CD4-positive, alpha-beta memory T cell (primary cell): ENCODE results near the gene FRMD4A. TPM values are rescaled to one million over a fixed set of nuclear protein-coding genes. Genes with fewer than 3 reads are reported as not detected.
"Not testable (repeated sequence)": the region's sequence is repeated elsewhere in the genome, so short reads cannot be mapped to it uniquely, and the experiment has no call there.

Experiments used
- CTCF ChIA-PET: fragments of 350-600 bp; sonication (Branson Sonifier 250); formaldehyde crosslinking; loops from one replicate; lab custom pipeline; 2021; ENCODE audit warnings: inconsistent platforms; ENCODE audit not compliant: partially characterized antibody; lab: Charles Lee
- POLR2A ChIA-PET: fragments of 350-600 bp; sonication (Branson Sonifier 250); formaldehyde crosslinking; loops from one replicate; lab custom pipeline; 2021; ENCODE audit not compliant: partially characterized antibody; lab: Charles Lee
- DNase-seq, 5 donors: peaks; one replicate each; pipeline versions ENCODE4 v3.0.0 to v3.0.0-alpha.2; 2020 to 2022; ENCODE audit warnings: mixed read lengths in 1 of 5
- H3K27ac ChIP-seq: one replicate; pipeline ENCODE4 v1.7.0; 2013; ENCODE audit warnings: low read depth, low read length
- H3K27me3 ChIP-seq: 2 replicates; pipeline ENCODE4 v1.7.0; 2013; ENCODE audit warnings: mild to moderate bottlenecking, low read length, moderate library complexity; ENCODE audit not compliant: insufficient read depth
- H3K36me3 ChIP-seq: 2 replicates; pipeline ENCODE4 v1.7.0; 2013; ENCODE audit warnings: mild to moderate bottlenecking, low read length, moderate library complexity; ENCODE audit not compliant: insufficient read depth
- H3K4me1 ChIP-seq: 2 replicates; pipeline ENCODE4 v1.7.0; 2013; ENCODE audit warnings: mild to moderate bottlenecking, low read length, moderate library complexity; ENCODE audit not compliant: insufficient read depth
- H3K4me3 ChIP-seq, 2 donors: one replicate each; pipeline ENCODE4 v1.7.0; 2013; ENCODE audit warnings: low read length in 2 of 2, mild to moderate bottlenecking in 1 of 2
- H3K9me3 ChIP-seq, 2 donors: one replicate each; pipeline ENCODE4 v1.7.0; 2013; ENCODE audit warnings: low read length in 2 of 2, control low read depth in 1 of 2; ENCODE audit not compliant: control insufficient read depth in 1 of 2
- H3K27ac Mint-ChIP-seq, 7 donors: one replicate each; pipeline ENCODE4 v1.8.0; 2020 to 2021; ENCODE audit warnings: mixed read lengths in 7 of 7, mild to moderate bottlenecking in 6 of 7, inconsistent platforms in 3 of 7, moderate library complexity in 3 of 7
- H3K27me3 Mint-ChIP-seq, 2 donors: one replicate each; pipeline ENCODE4 v1.8.0; 2020 to 2021; ENCODE audit warnings: mixed read lengths in 2 of 2
- H3K36me3 Mint-ChIP-seq, 2 donors: one replicate each; pipeline ENCODE4 v1.8.0; 2020 to 2021; ENCODE audit warnings: mixed read lengths in 2 of 2, inconsistent platforms in 1 of 2, mild to moderate bottlenecking in 1 of 2
- H3K4me1 Mint-ChIP-seq, 4 donors: one replicate each; pipeline ENCODE4 v1.8.0; 2020 to 2021; ENCODE audit warnings: mixed read lengths in 4 of 4, mild to moderate bottlenecking in 1 of 4
- H3K4me3 Mint-ChIP-seq, 8 donors: one replicate each; pipeline ENCODE4 v1.8.0; 2020 to 2021; ENCODE audit warnings: mixed read lengths in 8 of 8, mild to moderate bottlenecking in 7 of 8, moderate library complexity in 6 of 8, inconsistent platforms in 3 of 8
- H3K9me3 Mint-ChIP-seq, 8 donors: one replicate each; pipeline ENCODE4 v1.8.0; 2020 to 2021; ENCODE audit warnings: mixed read lengths in 8 of 8, mild to moderate bottlenecking in 5 of 8, inconsistent platforms in 3 of 8, moderate library complexity in 1 of 8
- intact Hi-C: fragments of 100-400 bp; cut with micrococcal nuclease; formaldehyde crosslinking; loops from one replicate; pipeline ENCODE4 v1.15.1; 2023
- polyA plus RNA-seq, 2 donors: library from polyadenylated mRNA; unstranded; fragments of 300-500 nt; fragmentation: Illumina TruSeq; gene quantifications; one replicate each; pipeline ENCODE4 v1.2.3, GENCODE V29; 2021
- total RNA-seq, 2 experiments: library from RNA; stranded (reverse); gene quantifications; one replicate each; pipeline ENCODE4 v1.2.3, GENCODE V29; 2021

The FRMD4A gene
- total and polyA plus RNA-seq, 4 experiments from 2014 or later, result 0.89 to 2.4 (median 1.9) TPM; not detected in 1

DNA sequence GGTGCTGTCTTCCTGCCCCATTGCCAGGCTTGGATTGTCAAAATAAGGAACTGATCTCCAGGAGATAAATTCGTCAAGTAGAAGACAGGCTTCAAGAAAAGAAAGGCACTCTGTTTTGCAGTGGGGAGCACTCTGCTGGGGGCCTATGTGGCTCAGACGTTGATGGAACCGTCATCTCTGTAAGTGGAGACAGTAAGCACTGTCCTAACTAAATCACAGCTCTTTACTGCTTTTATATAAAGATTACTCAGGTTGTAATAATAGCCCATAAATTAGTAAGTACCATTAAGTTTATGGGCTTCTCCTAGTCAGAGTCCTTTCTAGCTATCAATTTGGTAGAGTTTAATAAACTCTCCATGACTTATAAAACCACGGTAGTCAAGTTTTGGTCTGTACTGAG is 249.9 kb downstream of the FRMD4A start:
- DNase-seq, result no peak
- Histone ChIP-seq H3K4me1 (no peaks in the 10 kb centered on the region), H3K36me3 (no peaks in the 10 kb centered on the region), H3K27ac (no peak overlapping the region), H3K9me3 (no peaks in the 10 kb centered on the region), H3K27me3 (no peaks in the 10 kb centered on the region), H3K4me3 (no peak overlapping the region)
- intact Hi-C loops, result no loop called here
- H3K27me3 Mint-ChIP-seq, result peaks cover 0 to 15% of the 10 kb centered on the region in 2 donors
- H3K4me3 Mint-ChIP-seq, result no peak overlapping the region
- peaks cover 0 to 20% (median 9%) of the 10 kb centered on the region in 8 donors for H3K9me3 Mint-ChIP-seq
- no peak overlapping the region for H3K27ac Mint-ChIP-seq
- no peaks in the 10 kb centered on the region for H3K4me1 Mint-ChIP-seq
- POLR2A ChIA-PET, result no interaction called here
- CTCF ChIA-PET, result interaction anchor here (0.7 to 1.9 kb wide), 2 partner anchors 11 to 292 kb away, joined by 3 to 8 read pairs; no protein-coding TSS in a partner anchor
- H3K36me3 Mint-ChIP-seq, result no peaks in the 10 kb centered on the region

DNA sequence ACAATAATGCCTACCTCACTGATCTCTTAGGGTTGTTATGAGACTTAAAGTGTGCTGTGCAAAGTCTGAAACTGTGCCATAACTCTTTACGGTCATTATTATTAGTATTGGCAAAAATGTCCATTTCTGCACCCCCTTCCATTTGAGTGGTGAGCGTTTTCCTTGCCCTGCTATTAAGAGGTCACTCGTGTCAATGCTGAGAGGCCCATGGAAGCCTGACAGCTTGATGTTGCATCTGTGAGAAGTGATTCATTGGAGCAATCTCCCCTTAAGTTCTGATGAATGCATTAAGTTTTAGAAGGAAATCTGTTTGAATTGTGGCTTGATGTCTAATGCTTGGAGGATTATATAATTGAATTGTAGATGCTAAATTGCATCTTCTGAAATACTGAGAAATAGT is 253.3 kb downstream of the FRMD4A start:
- Mint-ChIP-seq H3K27me3 (peaks cover 3 to 12% of the 10 kb centered on the region in 2 donors), H3K27ac (no peak overlapping the region), H3K36me3 (no peaks in the 10 kb centered on the region), H3K4me3 (no peak overlapping the region), H3K4me1 (no peaks in the 10 kb centered on the region), H3K9me3 (peaks cover 0 to 20% (median 10%) of the 10 kb centered on the region in 8 donors)
- Histone ChIP-seq H3K4me1 (no peaks in the 10 kb centered on the region), H3K36me3 (no peaks in the 10 kb centered on the region), H3K4me3 (no peak overlapping the region), H3K27ac (no peak overlapping the region), H3K27me3 (no peaks in the 10 kb centered on the region), H3K9me3 (no peaks in the 10 kb centered on the region)
- POLR2A ChIA-PET, result interaction anchor here (0.7 kb wide), 1 partner anchor 163 kb away, joined by 3 read pairs; no protein-coding TSS in a partner anchor
- intact Hi-C loops, result no loop called here
- no peak for DNase-seq
- CTCF ChIA-PET, result no interaction called here

DNA sequence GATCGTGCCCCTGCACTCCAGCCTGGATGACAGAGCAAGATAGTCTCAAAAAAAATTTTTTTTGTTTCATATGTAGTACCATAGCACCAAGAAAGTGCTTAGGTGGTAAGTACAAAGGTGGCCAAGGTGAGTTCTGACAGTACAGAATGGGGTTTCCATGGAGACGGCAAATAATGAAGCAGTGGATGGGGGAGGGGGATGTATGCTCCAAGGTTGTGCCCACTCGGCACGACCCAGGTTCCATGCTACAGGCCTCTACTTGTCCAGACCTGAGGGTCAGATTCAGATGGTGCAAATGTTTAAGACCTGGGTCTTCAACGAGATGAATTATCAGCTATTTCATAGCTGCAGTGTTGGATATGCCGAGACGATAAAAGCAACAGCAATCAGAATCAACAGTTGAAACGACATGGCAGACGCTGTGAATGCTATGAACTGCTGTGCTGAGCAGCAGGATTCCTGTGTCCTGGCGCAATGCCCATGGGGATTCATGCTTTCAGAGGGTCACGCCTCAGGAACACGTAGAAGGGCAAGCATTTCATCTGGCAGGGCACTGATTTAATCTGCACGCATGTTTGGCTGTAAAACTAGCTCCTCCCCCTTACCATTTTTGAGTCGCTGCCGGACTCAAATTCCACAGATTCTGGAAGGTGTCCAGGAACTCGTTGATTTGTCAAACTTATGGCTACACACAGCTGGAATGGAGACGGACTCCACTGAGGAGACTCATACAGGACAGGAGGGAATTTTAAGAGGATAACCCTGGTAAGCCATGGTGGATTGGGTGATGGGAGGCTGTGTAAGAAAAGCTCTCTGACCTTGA is 256.5 kb downstream of the FRMD4A start:
- no peak overlapping the region for H3K27ac ChIP-seq
- intact Hi-C loops, result no loop called here
- no peaks in the 10 kb centered on the region for H3K36me3 ChIP-seq
- ChIA-PET CTCF (no interaction called here), POLR2A (no interaction called here)
- H3K27me3 ChIP-seq, result no peaks in the 10 kb centered on the region
- H3K4me3 Mint-ChIP-seq, result no peak overlapping the region
- H3K4me1 ChIP-seq, result no peaks in the 10 kb centered on the region
- no peak overlapping the region for H3K27ac Mint-ChIP-seq
- no peak for DNase-seq
- H3K36me3 Mint-ChIP-seq, result no peaks in the 10 kb centered on the region
- H3K9me3 Mint-ChIP-seq, result peaks cover 0 to 16% (median 8%) of the 10 kb centered on the region in 8 donors
- H3K4me3 ChIP-seq, result no peak overlapping the region
- peaks cover 9 to 11% of the 10 kb centered on the region in 2 donors for H3K27me3 Mint-ChIP-seq
- H3K9me3 ChIP-seq, result no peaks in the 10 kb centered on the region
- H3K4me1 Mint-ChIP-seq, result no peaks in the 10 kb centered on the region

DNA sequence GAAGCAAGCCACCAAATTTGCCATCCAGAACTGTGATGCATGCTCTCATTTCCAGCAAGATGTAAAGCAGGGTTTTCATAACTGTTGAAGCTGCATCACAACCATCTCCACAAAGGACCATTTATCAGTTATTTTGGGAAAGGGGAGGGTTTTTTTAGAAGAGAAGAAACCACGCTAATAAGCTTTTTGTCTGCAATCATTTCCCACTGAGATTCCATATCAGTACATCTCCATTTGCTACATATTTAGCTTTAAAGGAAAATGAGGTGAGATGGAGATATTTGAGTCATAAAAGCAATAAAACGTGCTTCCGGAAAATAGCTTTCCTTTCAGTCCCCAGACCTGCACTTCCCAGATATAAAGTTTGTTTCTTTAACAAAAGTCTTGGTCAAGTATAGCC is 258.2 kb downstream of the FRMD4A start:
- Mint-ChIP-seq H3K4me1 (no peaks in the 10 kb centered on the region), H3K27me3 (peaks cover 9 to 13% of the 10 kb centered on the region in 2 donors), H3K4me3 (no peak overlapping the region), H3K27ac (no peak overlapping the region), H3K36me3 (no peaks in the 10 kb centered on the region), H3K9me3 (peaks cover 0 to 9% (median 4%) of the 10 kb centered on the region in 8 donors)
- H3K4me1 ChIP-seq, result no peaks in the 10 kb centered on the region
- no peak for DNase-seq
- CTCF ChIA-PET, result interaction anchor here (0.9 to 1.1 kb wide), 4 partner anchors 10 to 113 kb away, joined by 3 read pairs; no protein-coding TSS in a partner anchor
- H3K27me3 ChIP-seq, result no peaks in the 10 kb centered on the region
- intact Hi-C loops, result no loop called here
- POLR2A ChIA-PET, result no interaction called here
- no peaks in the 10 kb centered on the region for H3K9me3 ChIP-seq
- H3K4me3 ChIP-seq, result no peak overlapping the region
- no peaks in the 10 kb centered on the region for H3K36me3 ChIP-seq
- H3K27ac ChIP-seq, result no peak overlapping the region

DNA sequence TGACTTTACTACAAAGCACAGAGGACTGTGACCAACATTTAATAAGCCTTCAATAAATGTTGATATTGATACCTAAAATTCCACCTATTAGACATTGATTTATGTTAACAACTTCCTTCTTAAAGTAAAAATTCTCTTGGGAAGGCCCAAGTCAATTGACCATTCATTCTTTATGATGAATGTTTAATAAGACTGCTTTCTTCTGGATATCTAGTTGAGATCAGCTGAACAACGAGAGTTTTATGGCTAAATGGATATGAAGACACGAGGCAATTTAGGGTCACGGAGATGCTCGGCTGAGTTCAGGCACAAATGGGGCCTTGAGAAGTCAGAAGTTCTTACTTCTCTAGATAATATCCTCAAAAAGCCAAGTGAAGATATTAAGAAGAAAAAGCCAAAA is 258.8 kb downstream of the FRMD4A start:
- Histone ChIP-seq H3K4me1 (no peaks in the 10 kb centered on the region), H3K4me3 (no peak overlapping the region), H3K9me3 (no peaks in the 10 kb centered on the region), H3K27me3 (no peaks in the 10 kb centered on the region), H3K36me3 (no peaks in the 10 kb centered on the region), H3K27ac (no peak overlapping the region)
- intact Hi-C loops, result no loop called here
- Mint-ChIP-seq H3K27me3 (peaks cover 9 to 13% of the 10 kb centered on the region in 2 donors), H3K9me3 (peaks cover 0 to 14% (median 9%) of the 10 kb centered on the region in 8 donors), H3K27ac (no peak overlapping the region), H3K36me3 (no peaks in the 10 kb centered on the region), H3K4me1 (no peaks in the 10 kb centered on the region), H3K4me3 (no peak overlapping the region)
- ChIA-PET CTCF (interaction anchor here (0.9 to 1.1 kb wide), 2 partner anchors 10 to 38 kb away, joined by 3 read pairs; no protein-coding TSS in a partner anchor), POLR2A (no interaction called here)
- DNase-seq, result no peak

DNA sequence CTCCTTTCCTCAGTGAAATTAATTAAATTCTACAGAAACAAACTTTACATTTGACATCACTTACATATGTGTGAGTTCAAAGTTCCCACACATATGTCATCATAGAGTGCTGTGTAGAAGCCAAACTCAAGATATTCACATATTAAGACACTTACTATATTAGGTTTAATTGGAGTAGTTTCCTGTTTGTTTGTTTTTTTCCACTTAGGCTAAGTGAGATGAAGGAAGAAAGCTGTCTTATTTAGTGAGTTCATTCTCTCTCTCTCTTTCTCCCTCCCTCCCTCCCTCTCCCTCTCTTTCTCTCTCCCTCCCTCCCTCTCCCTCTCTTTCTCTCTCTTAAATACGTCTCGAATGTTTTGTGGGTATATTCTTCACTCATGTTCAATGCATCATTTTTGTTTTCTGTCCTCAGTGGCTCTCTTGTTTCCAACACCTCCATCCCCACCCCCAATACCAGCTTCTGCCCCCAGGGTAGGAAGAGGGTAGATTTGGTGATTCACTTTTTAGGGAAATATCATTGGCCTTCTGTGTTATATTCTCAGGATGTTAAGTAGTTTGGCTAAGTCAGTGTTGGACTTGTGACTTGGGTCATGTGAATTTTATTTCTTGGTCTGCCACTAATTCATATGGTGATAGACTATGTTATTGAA is 262.0 kb downstream of the FRMD4A start:
- H3K4me1 ChIP-seq, result no peaks in the 10 kb centered on the region
- no peak overlapping the region for H3K27ac ChIP-seq
- POLR2A ChIA-PET, result no interaction called here
- intact Hi-C loops, result no loop called here
- H3K27ac Mint-ChIP-seq, result no peak overlapping the region
- no peak overlapping the region for H3K4me3 Mint-ChIP-seq
- peaks cover 11 to 13% of the 10 kb centered on the region in 2 donors for H3K27me3 Mint-ChIP-seq
- no peaks in the 10 kb centered on the region for H3K4me1 Mint-ChIP-seq
- H3K27me3 ChIP-seq, result no peaks in the 10 kb centered on the region
- H3K4me3 ChIP-seq, result no peak overlapping the region
- no peaks in the 10 kb centered on the region for H3K36me3 ChIP-seq
- peaks cover 0 to 24% (median 13%) of the 10 kb centered on the region in 8 donors for H3K9me3 Mint-ChIP-seq
- no peaks in the 10 kb centered on the region for H3K9me3 ChIP-seq
- DNase-seq, result no peak
- CTCF ChIA-PET, result interaction anchor here (0.9 to 1.0 kb wide), 2 partner anchors 12 to 409 kb away, joined by 3 read pairs; no protein-coding TSS in a partner anchor
- H3K36me3 Mint-ChIP-seq, result no peaks in the 10 kb centered on the region

DNA sequence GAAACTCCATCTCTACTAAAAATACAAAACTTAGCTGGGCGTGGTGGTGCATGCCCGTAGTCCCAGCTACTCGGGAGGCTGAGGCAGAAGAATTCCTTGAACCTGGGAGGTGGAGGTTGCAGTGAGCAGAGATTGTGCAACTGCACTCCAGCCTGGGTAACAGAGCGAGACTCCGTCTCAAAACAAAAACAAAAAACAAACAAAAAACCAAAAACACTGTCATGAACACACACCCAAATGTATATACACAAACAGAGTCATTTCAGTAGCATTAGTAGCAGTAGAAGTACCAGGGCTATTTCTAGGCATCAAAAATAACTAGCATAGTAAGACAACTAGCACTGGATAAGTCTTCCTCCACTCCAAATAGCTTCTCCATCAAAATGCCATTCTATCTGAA is 263.1 kb downstream of the FRMD4A start:
- H3K4me3 ChIP-seq, H3K9me3 ChIP-seq, H3K4me3 Mint-ChIP-seq, H3K27me3 ChIP-seq, CTCF ChIA-PET, H3K36me3 ChIP-seq, intact Hi-C loops, H3K27ac Mint-ChIP-seq, H3K27ac ChIP-seq, DNase-seq, H3K4me1 ChIP-seq, H3K36me3 Mint-ChIP-seq, H3K27me3 Mint-ChIP-seq, H3K4me1 Mint-ChIP-seq: not testable (repeated sequence)
- POLR2A ChIA-PET, result interaction anchor here (0.6 kb wide), 1 partner anchor 114 kb away, joined by 3 read pairs; no protein-coding TSS in a partner anchor
- peaks cover 0 to 24% (median 13%) of the 10 kb centered on the region in 8 donors for H3K9me3 Mint-ChIP-seq
